NCI-H1048 (cell line): ENCODE data around the gene LDB3.

Source experiments
- DNase-seq: peaks from one replicate; lab custom pipeline; 2025; lab: John Stamatoyannopoulos, UW

The LDB3 gene

GRCh38 chr10:86706977-86707376 lies 38.7 kb downstream of the LDB3 start:
- DNase-seq = no peak

GRCh38 chr10:86707505-86707904 lies 39.2 kb downstream of the LDB3 start:
- DNase-seq = no peak

DNA sequence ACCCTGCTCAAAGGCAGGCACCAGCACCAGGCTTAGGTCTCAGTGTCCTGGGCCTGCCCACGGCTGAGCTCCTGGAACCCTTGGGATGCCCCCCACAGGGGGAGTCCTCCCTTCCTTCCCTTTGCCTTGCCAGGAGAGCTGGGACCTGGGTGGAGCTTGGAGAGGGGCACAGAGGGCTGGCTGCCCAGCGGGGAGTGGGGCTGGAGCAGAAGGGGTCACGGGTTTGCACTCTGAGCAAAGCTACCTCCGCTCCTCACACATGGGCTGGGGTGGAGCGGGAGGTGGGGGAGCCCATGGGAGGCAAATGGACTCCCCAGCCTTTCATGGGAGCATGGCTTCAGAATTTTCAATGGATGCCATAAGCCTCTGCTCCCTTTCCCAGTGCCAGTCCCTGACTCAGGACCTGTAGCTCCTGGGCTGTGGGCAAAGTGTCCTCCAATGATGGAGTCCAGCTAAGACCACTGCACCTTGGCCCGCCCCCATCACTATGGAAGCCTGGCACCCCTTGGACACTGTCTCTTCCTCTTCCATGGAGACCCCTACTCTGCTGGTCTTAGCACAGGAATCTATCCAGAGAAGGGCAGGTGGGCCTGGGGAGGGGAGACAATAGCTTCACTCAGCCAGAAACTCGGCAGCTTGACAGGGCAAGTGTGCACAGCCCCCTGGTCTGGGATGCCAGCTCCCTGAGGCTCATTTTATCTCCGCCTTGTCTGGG lies 39.9 kb downstream of the LDB3 start:
- DNase-seq = no peak

GRCh38 chr10:86708783-86709380 lies 40.6 kb downstream of the LDB3 start:
- DNase-seq = no peak

DNA sequence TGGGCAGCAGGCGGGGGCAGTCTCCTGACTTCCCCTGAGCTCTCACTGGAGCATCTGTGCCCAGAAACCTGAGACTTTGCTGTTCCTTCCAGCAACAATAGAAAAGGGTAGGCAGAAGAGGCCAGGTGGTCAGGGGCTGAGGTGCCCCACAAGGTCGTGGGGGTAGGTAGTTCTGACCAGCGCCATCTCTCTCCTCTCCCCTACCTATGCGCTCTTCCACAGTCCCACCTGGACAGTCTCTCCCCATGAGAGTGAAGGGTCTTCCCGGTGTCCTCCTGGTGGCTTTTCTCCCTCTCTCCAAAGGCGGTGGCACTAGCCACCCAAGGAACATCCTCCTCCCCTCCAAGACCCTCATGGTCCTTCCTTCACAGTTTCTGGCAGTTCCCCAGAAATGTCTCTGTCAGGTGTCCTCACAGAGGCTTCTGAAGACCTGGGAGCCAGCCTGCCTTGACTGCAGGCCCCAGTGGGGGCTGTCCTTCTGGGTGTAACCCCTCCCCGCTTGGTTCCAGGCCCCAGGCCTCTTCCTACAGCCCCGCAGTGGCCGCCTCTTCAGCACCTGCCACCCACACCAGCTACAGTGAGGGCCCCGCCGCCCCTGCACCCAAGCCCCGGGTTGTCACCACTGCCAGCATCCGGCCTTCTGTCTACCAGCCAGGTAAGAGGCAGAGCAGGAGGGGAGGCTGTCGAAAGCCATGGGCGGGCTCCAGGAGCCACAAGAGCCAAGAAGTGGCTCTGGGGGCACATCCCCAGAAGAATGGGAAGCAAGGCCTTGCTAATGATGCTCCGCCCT lies 41.3 kb downstream of the LDB3 start:
- DNase-seq = no peak

DNA sequence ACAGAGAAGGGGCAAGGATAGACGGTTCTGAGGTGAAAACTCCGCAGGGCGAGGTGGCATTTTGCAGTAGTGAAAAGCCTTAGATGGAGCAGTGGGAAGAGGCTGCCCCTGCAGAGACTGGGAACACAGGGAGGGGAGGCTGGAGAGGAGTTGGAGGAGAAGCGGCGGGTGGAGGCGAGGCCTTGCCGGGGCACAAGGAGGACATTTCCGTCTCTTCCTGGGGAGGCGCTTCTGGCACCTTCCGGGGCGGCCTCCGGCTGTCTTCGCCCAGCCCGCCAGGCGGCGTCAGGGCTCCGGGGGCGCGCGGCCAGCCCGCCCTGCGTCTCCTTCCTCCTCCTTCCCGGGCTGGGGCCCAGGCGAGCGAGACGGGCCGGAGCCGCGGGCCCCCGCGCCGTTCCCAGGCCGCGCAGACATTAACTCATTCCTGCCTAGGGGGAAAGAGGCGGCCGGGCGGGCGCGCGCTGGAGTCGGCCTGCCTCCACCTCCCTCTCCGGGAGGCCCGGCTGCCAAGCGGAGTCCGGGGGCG lies 42.7 kb downstream of the LDB3 start:
- DNase-seq = peak; percentile 29

GRCh38 chr10:86711513-86712316 lies 43.4 kb downstream of the LDB3 start:
- no peak for DNase-seq

GRCh38 chr10:86712317-86712707 lies 44.0 kb downstream of the LDB3 start:
- no peak for DNase-seq

- no peak for DNase-seq
Measured at GRCh38 chr10:86715156-86715795, 47.0 kb downstream of the LDB3 start.

- no peak for DNase-seq
Measured at GRCh38 chr10:86715836-86716235, 47.5 kb downstream of the LDB3 start.

DNA sequence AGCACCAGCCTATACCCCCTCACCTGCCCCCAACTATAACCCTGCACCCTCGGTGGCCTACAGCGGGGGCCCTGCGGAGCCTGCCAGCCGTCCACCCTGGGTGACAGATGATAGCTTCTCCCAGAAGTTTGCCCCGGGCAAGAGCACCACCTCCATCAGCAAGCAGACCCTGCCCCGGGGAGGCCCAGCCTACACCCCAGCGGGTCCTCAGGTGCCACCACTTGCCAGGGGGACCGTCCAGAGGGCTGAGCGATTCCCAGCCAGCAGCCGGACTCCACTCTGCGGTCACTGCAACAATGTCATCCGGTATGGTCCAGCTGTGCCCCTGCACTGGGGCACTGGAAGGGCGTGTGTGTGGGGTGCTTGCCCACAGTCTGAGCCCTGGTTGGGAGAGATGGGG lies 48.2 kb downstream of the LDB3 start:
- no peak for DNase-seq

- no peak for DNase-seq
Measured at GRCh38 chr10:86718556-86718955, 50.2 kb downstream of the LDB3 start.

GRCh38 chr10:86721232-86721631 lies 52.9 kb downstream of the LDB3 start:
- DNase-seq = no peak

DNA sequence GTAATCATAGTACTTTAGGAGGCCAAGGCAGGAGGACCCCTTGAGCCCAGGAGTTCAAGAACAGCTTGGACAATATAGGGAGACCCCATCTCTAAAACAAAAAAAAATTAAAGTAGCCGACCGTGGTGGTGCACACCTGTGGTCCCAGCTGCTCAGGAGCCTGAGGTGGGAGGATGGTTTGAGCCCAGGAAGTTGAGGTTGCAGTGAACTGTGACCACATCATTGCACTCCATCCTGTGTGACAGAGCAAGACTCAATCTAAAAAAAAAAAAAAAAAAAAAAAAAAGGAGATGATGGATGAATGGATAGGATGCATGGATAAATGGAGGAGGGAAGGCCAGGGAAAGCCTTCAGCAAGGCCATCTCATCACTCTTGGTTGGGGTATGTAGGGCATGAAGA lies 54.7 kb downstream of the LDB3 start:
- DNase-seq = no peak

DNA sequence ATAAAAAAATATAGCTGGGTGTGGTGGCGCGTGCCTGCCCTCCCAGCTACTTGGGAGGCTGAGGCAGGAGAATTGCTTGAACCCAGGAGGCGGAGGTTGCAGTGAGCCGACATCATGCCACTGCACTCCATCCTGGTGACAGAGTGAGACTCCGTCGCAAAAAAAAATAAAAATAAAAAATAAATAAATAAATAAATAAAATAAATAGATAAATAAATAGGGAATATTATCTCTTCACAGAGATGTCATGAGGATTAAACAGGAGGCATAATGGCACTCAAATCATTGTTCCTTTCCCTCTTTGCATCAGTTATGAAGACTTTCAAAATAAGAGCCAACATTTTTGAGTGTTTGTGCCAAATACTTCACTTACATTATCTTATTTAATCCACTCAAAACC lies 56.1 kb downstream of the LDB3 start:
- DNase-seq = no peak

- no peak for DNase-seq
Measured at GRCh38 chr10:86725980-86726676, 57.8 kb downstream of the LDB3 start.

- DNase-seq = no peak
Measured at GRCh38 chr10:86726677-86726999, 58.3 kb downstream of the LDB3 start.

- DNase-seq = no peak
Measured at GRCh38 chr10:86727470-86727869, 59.2 kb downstream of the LDB3 start.

- no peak for DNase-seq
Measured at GRCh38 chr10:86728056-86728455, 59.7 kb downstream of the LDB3 start.

- no peak for DNase-seq
Measured at GRCh38 chr10:86729677-86730076, 61.4 kb downstream of the LDB3 start.

DNA sequence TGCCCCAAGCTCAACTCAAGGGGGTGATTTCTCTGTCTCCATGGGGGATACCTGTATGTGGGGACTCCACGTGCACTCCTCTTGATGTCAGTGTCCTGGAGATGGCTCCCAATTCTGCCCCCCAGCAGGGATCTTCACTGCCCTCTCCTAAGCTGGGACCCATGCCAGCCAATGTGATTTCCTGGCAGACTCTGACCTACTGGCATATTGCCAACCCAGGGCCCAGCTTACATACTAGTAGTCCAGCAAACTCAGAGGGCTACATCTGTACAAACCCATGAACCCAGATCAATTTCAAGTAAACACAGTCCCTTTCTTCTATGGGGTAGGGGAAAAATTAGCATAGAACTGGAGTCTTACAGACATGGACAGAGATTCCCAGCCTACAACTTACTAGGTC lies 61.9 kb downstream of the LDB3 start:
- no peak for DNase-seq
